ENCODE results near the gene C14orf119. TPM values are rescaled to one million over a fixed set of nuclear protein-coding genes. Genes with fewer than 3 reads are reported as not detected.

The C14orf119 gene
- total RNA-seq, 1 experiment from 2014 or later, result 46.8 TPM

DNA sequence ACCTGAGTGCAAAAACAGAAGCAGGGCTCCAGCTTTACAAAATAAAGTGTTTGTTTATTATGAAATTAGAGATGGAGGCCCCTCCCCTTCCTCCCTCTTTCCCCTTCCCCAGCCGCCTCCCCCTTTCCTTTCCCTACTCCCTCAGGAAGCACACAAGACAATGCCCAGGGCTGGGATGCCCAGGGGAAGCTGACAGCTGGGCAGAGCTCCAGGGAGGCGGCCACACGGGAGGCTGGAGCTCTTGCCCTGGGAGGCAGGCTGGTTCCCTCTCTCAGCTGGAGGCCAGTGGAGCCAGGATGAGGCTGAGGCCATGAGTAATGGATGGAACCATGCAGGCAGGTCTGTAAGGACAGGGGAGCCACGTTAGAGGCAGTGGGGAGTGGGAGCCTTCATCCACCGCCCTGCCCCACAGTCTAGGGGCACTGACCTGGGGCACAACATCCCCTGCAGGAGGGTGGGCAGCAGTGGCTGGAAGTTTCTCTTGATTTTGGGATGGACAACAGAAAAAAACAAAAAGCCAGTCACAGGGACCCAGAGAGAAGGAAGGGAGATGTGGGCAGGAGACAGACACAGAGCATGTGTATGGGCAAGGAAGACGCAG is 48.2 kb upstream of the C14orf119 start:
- Histone ChIP-seq H3K9me3 (ENCODE audit: control insufficient read depth in 1 of 2, insufficient read depth in 1 of 2, low read depth in 1 of 2, low read length in 2 of 2) (no peaks in the 10 kb centered on the region), H3K4me2 (ENCODE audit: low read length) (no peak overlapping the region), H3K27ac (ENCODE audit: low read depth, low read length) (no peak overlapping the region), H4K20me1 (ENCODE audit: insufficient read depth) (no peaks in the 10 kb centered on the region), H3K79me2 (ENCODE audit: insufficient read depth, low read length) (no peaks in the 10 kb centered on the region), H3K27me3 (ENCODE audit: insufficient read depth, low read length) (no peaks in the 10 kb centered on the region), H3K9ac (ENCODE audit: low read length) (no peak overlapping the region), H2AFZ (ENCODE audit: low read depth, low read length, poor library complexity, severe bottlenecking) (no peak overlapping the region), H3K9me2 (ENCODE audit: insufficient read depth) (no peaks in the 10 kb centered on the region), H3K36me3 (ENCODE audit: control insufficient read depth in 1 of 2, insufficient read depth in 2 of 2, low read length in 2 of 2) (no peaks in the 10 kb centered on the region), H3K4me3 (replicated peaks in 1 of 2; ENCODE audit: low read depth in 1 of 2, low read length in 2 of 2) (no peak overlapping the region), H3K4me1 (ENCODE audit: control insufficient read depth in 1 of 2, insufficient read depth in 2 of 2, low read length in 2 of 2) (peaks cover 0 to 5% of the 10 kb centered on the region in 2 experiments; a peak in 1 of 4 replicates)
- TF ChIP-seq YY1 (IDR thresholded peaks at IDR 0.05; ENCODE audit: extremely low read depth, insufficient replicate concordance, low read depth, low read length), result no peak
- no peak for TF ChIP-seq CBX3 (IDR thresholded peaks at IDR 0.05; ENCODE audit: low read depth)
- TF ChIP-seq, protein P1, sequence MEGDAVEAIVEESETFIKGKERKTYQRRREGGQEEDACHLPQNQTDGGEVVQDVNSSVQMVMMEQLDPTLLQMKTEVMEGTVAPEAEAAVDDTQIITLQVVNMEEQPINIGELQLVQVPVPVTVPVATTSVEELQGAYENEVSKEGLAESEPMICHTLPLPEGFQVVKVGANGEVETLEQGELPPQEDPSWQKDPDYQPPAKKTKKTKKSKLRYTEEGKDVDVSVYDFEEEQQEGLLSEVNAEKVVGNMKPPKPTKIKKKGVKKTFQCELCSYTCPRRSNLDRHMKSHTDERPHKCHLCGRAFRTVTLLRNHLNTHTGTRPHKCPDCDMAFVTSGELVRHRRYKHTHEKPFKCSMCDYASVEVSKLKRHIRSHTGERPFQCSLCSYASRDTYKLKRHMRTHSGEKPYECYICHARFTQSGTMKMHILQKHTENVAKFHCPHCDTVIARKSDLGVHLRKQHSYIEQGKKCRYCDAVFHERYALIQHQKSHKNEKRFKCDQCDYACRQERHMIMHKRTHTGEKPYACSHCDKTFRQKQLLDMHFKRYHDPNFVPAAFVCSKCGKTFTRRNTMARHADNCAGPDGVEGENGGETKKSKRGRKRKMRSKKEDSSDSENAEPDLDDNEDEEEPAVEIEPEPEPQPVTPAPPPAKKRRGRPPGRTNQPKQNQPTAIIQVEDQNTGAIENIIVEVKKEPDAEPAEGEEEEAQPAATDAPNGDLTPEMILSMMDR (IDR thresholded peaks at IDR 0.05 in 2 of 3, conservative IDR thresholded peaks at IDR 0.05 in 1 of 3; ENCODE audit: borderline replicate concordance in 1 of 3, insufficient read depth in 1 of 3, low read depth in 2 of 3, low read length in 2 of 3), result no peak
- no peak for TF ChIP-seq ZFX (IDR thresholded peaks at IDR 0.05)
- no peak for TF ChIP-seq TCF7L2 (IDR thresholded peaks at IDR 0.05; ENCODE audit: borderline replicate concordance, extremely low read depth, insufficient read depth, insufficient read length)
- no peak for TF ChIP-seq ZNF274 (IDR thresholded peaks at IDR 0.05; ENCODE audit: low read depth, low read length)
- TF ChIP-seq FOSL1 (IDR thresholded peaks at IDR 0.05; ENCODE audit: low read depth), result no peak
- TF ChIP-seq ELF1 (IDR thresholded peaks at IDR 0.05; ENCODE audit: borderline replicate concordance, low read depth), result no peak
- TF ChIP-seq SIN3A (IDR thresholded peaks at IDR 0.05; ENCODE audit: low read depth), result no peak
- TF ChIP-seq, protein P2, sequence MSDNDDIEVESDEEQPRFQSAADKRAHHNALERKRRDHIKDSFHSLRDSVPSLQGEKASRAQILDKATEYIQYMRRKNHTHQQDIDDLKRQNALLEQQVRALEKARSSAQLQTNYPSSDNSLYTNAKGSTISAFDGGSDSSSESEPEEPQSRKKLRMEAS (IDR thresholded peaks at IDR 0.05), result no peak
- TF ChIP-seq, protein P3, sequence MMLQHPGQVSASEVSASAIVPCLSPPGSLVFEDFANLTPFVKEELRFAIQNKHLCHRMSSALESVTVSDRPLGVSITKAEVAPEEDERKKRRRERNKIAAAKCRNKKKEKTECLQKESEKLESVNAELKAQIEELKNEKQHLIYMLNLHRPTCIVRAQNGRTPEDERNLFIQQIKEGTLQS (IDR thresholded peaks at IDR 0.05), result no peak
- TF ChIP-seq SP1 (IDR thresholded peaks at IDR 0.05; ENCODE audit: low read depth), result no peak
- no TSS peak for BruUV-seq (replicated peaks)
- DNase-seq (ENCODE audit: low read depth, low spot score), result no peak
- ChIA-PET CTCF (interaction anchor here (1.0 kb wide), 1 partner anchor 53 kb away, joined by 3 read pairs; no protein-coding TSS in a partner anchor), RAD21 (ENCODE audit: low non-redundant PET in 1 of 2, low total read pairs in 2 of 2, uncharacterized antibody in 2 of 2, unreplicated experiment in 2 of 2) (no interaction called here), POLR2A (no interaction called here)
- no peak for ATAC-seq
- intact Hi-C loops (cut with micrococcal nuclease), result no loop called here

Data from HCT116 (cell line).